Loucy (cell line): ENCODE results near the gene PI16.

ENCODE experiments used
- H2AFZ ChIP-seq: fragments of 200-600 bp; sonication (generic); 2 replicates; pipeline ENCODE4 v1.6.0; 2016; ENCODE audit warnings: antibody characterized with exemption, mild to moderate bottlenecking, low read length, moderate library complexity
- H3F3A ChIP-seq: fragments of 200-600 bp; 2 replicates; pipeline ENCODE4 v1.6.0; 2016; ENCODE audit warnings: antibody characterized with exemption, low read depth, mild to moderate bottlenecking
- H3K27me3 ChIP-seq: fragments of 200-600 bp; sonication (generic); 2 replicates; pipeline ENCODE4 v1.6.1; 2014; ENCODE audit warnings: low read length, mild to moderate bottlenecking; ENCODE audit not compliant: insufficient read depth, poor library complexity, severe bottlenecking
- H3K36me3 ChIP-seq: fragments of 200-600 bp; sonication (generic); 2 replicates; pipeline ENCODE4 v1.6.1; 2016; ENCODE audit warnings: low read length; ENCODE audit not compliant: insufficient read depth
- H3K4me1 ChIP-seq: fragments of 200-600 bp; sonication (generic); 2 replicates; pipeline ENCODE4 v1.5.1; 2014; ENCODE audit warnings: low read length, mild to moderate bottlenecking; ENCODE audit not compliant: insufficient read depth, poor library complexity, severe bottlenecking
- H3K4me2 ChIP-seq: fragments of 200-600 bp; sonication (generic); 2 replicates; pipeline ENCODE4 v1.6.0; 2014; ENCODE audit warnings: antibody characterized with exemption, low read length, low read depth, mild to moderate bottlenecking; ENCODE audit not compliant: poor library complexity, severe bottlenecking
- H3K4me3 ChIP-seq: fragments of 200-600 bp; sonication (generic); 2 replicates; pipeline ENCODE4 v1.5.1; 2014; ENCODE audit warnings: low read length, mild to moderate bottlenecking, mixed read lengths; ENCODE audit not compliant: poor library complexity, severe bottlenecking
- H3K79me2 ChIP-seq: fragments of 200-600 bp; sonication (generic); 2 replicates; pipeline ENCODE4 v1.6.1; 2014; ENCODE audit warnings: low read length; ENCODE audit not compliant: insufficient read depth
- H3K9ac ChIP-seq: fragments of 200-600 bp; sonication (generic); 2 replicates; pipeline ENCODE4 v1.6.0; 2014; ENCODE audit warnings: mild to moderate bottlenecking, low read depth, low read length, moderate library complexity; ENCODE audit not compliant: poor library complexity, severe bottlenecking
- H3K9me2 ChIP-seq: fragments of 200-600 bp; sonication (generic); replicated peaks from 2 replicates; pipeline ENCODE4 v1.6.1; 2016; ENCODE audit warnings: low read depth, low read length, mixed read lengths
- H3K9me3 ChIP-seq: fragments of 200-600 bp; sonication (generic); 2 replicates; pipeline ENCODE4 v1.6.1; 2014; ENCODE audit warnings: mild to moderate bottlenecking, antibody characterized with exemption, low read length, low read depth; ENCODE audit not compliant: insufficient read depth
- H4K20me1 ChIP-seq: fragments of 200-600 bp; sonication (generic); 2 replicates; pipeline ENCODE4 v1.6.0; 2014; ENCODE audit warnings: antibody characterized with exemption, low read length, mild to moderate bottlenecking; ENCODE audit not compliant: insufficient read depth, poor library complexity, severe bottlenecking
- EZH2phosphoT487 ChIP-seq: fragments of 200-600 bp; IDR thresholded peaks from 2 replicates; pipeline ENCODE4 v1.6.1; 2018; ENCODE audit warnings: antibody characterized with exemption, mild to moderate bottlenecking, moderate library complexity, borderline replicate concordance
- TF ChIP-seq, protein P1 (sequence below): fragments of 200-600 bp; sonication (generic); conservative IDR thresholded peaks from 2 replicates; pipeline ENCODE4 v1.5.1; 2014; ENCODE audit warnings: mild to moderate bottlenecking, antibody characterized with exemption, low read length

The PI16 gene

GRCh38 chr6:36912586-36912985 lies 42.0 kb upstream of the PI16 start:
- Histone ChIP-seq H3K9ac (peak overlapping the region; percentile 81), H3K79me2 (peaks cover 5% of the 10 kb centered on the region; the same call in 1 of the 2 replicates), H3K4me2 (peak overlapping the region; percentile 98), H3K9me3 (no peaks in the 10 kb centered on the region), H3F3A (peaks cover 17% of the 10 kb centered on the region), H4K20me1 (no peaks in the 10 kb centered on the region), H3K27me3 (no peaks in the 10 kb centered on the region), H3K36me3 (peaks cover 16% of the 10 kb centered on the region; the same call in 1 of the 2 replicates), H3K9me2 (no peaks in the 10 kb centered on the region), H2AFZ (no peak overlapping the region), H3K4me1 (peaks cover 73% of the 10 kb centered on the region), H3K4me3 (peak overlapping the region; percentile 74)
- TF ChIP-seq EZH2phosphoT487: peak; percentile 81
- TF ChIP-seq, protein P1, sequence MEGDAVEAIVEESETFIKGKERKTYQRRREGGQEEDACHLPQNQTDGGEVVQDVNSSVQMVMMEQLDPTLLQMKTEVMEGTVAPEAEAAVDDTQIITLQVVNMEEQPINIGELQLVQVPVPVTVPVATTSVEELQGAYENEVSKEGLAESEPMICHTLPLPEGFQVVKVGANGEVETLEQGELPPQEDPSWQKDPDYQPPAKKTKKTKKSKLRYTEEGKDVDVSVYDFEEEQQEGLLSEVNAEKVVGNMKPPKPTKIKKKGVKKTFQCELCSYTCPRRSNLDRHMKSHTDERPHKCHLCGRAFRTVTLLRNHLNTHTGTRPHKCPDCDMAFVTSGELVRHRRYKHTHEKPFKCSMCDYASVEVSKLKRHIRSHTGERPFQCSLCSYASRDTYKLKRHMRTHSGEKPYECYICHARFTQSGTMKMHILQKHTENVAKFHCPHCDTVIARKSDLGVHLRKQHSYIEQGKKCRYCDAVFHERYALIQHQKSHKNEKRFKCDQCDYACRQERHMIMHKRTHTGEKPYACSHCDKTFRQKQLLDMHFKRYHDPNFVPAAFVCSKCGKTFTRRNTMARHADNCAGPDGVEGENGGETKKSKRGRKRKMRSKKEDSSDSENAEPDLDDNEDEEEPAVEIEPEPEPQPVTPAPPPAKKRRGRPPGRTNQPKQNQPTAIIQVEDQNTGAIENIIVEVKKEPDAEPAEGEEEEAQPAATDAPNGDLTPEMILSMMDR: no peak; the same call in 1 of the 2 replicates

DNA sequence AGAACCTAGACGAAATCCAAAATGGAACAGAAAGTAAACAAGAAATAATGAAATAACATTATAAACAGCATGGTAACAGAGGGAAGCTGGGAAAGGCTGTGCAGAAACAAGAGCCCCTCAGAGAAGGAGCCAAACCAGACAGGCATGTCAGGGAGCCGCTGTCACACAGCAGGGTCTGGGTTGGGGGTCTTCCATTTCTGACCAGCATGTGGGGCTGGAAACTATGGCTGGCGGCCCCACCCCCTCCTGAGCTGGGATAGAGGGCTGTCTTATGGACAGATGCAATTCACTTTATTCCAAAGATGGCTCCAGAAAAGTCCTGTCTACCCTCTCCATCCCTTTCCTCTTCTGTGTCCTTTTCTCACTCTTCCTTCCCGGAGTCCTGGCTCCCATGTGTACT lies 41.5 kb upstream of the PI16 start:
- Histone ChIP-seq H3K79me2 (peaks cover 5% of the 10 kb centered on the region; the same call in 1 of the 2 replicates), H3K4me2 (peak overlapping the region; percentile 98), H3K4me3 (peak overlapping the region; percentile 62), H3K27me3 (no peaks in the 10 kb centered on the region), H3K4me1 (peaks cover 70% of the 10 kb centered on the region), H3K9ac (peak overlapping the region; percentile 56), H3K36me3 (peaks cover 16% of the 10 kb centered on the region; the same call in 1 of the 2 replicates), H3F3A (peaks cover 17% of the 10 kb centered on the region), H3K9me2 (no peaks in the 10 kb centered on the region), H2AFZ (no peak overlapping the region), H3K9me3 (no peaks in the 10 kb centered on the region), H4K20me1 (no peaks in the 10 kb centered on the region)
- TF ChIP-seq, protein P1: no peak
- no peak for TF ChIP-seq EZH2phosphoT487

DNA sequence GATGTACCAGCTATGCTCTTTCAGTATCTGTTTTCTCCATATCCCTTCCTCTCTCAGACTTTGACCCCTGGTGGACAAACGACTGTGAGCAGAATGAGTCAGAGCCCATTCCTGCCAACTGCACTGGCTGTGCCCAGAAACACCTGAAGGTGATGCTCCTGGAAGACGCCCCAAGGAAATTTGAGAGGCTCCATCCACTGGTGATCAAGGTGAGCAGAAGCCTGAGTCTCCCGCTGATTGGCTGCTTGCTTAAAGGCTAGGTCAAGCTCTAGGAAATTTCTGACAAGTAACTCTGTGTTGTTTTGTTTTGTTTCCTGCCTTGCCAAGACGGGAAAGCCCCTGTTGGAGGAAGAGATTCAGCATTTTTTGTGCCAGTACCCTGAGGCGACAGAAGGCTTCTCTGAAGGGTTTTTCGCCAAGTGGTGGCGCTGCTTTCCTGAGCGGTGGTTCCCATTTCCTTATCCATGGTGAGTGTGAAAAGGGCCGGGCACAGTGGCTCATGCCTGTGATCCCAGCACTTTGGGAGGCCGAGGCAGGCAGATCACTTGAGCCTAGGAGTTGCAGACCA lies 40.2 kb upstream of the PI16 start:
- Histone ChIP-seq H3K4me2 (peak overlapping the region; percentile 98), H3K4me3 (no peak overlapping the region), H3F3A (peaks cover 17% of the 10 kb centered on the region), H4K20me1 (no peaks in the 10 kb centered on the region), H3K79me2 (no peaks in the 10 kb centered on the region; the same call in 1 of the 2 replicates), H3K4me1 (peaks cover 69% of the 10 kb centered on the region), H3K9me3 (no peaks in the 10 kb centered on the region), H3K27me3 (no peaks in the 10 kb centered on the region), H2AFZ (no peak overlapping the region), H3K9me2 (no peaks in the 10 kb centered on the region), H3K9ac (peak overlapping the region; percentile 56), H3K36me3 (peaks cover 16% of the 10 kb centered on the region; the same call in 1 of the 2 replicates)
- TF ChIP-seq EZH2phosphoT487: no peak
- TF ChIP-seq, protein P1: peak; percentile 47
